GM12875 (cell line): Measurements from ENCODE around the gene SLCO1B1.

Experiments
- H3K4me3 ChIP-seq: one replicate; pipeline ENCODE4 v1.5.1; 2011; ENCODE audit warnings: low read depth, low read length, control low read depth
- TF ChIP-seq, protein P1 (sequence below): IDR thresholded peaks from 2 replicates; pipeline ENCODE4 v1.5.1; 2011; ENCODE audit warnings: low read depth, mild to moderate bottlenecking, control low read depth, inconsistent platforms, low read length, moderate library complexity, borderline replicate concordance; ENCODE audit not compliant: insufficient read depth

Gene SLCO1B1

GRCh38 chr12:21257172-21257571 lies 126.2 kb downstream of the SLCO1B1 start:
- H3K4me3 ChIP-seq: no peak overlapping the region
- TF ChIP-seq, protein P1, sequence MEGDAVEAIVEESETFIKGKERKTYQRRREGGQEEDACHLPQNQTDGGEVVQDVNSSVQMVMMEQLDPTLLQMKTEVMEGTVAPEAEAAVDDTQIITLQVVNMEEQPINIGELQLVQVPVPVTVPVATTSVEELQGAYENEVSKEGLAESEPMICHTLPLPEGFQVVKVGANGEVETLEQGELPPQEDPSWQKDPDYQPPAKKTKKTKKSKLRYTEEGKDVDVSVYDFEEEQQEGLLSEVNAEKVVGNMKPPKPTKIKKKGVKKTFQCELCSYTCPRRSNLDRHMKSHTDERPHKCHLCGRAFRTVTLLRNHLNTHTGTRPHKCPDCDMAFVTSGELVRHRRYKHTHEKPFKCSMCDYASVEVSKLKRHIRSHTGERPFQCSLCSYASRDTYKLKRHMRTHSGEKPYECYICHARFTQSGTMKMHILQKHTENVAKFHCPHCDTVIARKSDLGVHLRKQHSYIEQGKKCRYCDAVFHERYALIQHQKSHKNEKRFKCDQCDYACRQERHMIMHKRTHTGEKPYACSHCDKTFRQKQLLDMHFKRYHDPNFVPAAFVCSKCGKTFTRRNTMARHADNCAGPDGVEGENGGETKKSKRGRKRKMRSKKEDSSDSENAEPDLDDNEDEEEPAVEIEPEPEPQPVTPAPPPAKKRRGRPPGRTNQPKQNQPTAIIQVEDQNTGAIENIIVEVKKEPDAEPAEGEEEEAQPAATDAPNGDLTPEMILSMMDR: no peak

GRCh38 chr12:21264232-21264631 lies 133.2 kb downstream of the SLCO1B1 start:
- TF ChIP-seq, protein P1: no peak
- H3K4me3 ChIP-seq: no peak overlapping the region

GRCh38 chr12:21265932-21266331 lies 134.9 kb downstream of the SLCO1B1 start:
- no peak overlapping the region for H3K4me3 ChIP-seq
- TF ChIP-seq, protein P1: no peak

GRCh38 chr12:21276826-21277225 lies 145.8 kb downstream of the SLCO1B1 start:
- no peak overlapping the region for H3K4me3 ChIP-seq
- TF ChIP-seq, protein P1: no peak
